ENCODE data around the gene PCDHA9.
"Not testable (repeated sequence)": the region's sequence is repeated elsewhere in the genome, so short reads cannot be mapped to it uniquely, and the experiment has no call there.

PCDHA9 gene

GRCh38 chr5:140806834-140807775 lies 41.1 kb upstream of the PCDHA9 start, which contains the start of gene PCDHA4:
PCDHA4 (plus strand) TSS chr5:140807068.
- peak; percentile 31 for DNase-seq (ENCODE audit: low read depth)
- no peak within 1 kb of the TSS for H3K4me3 ChIP-seq (ENCODE audit: low read depth, low read length)
- no peak for TF ChIP-seq POLR2A (IDR thresholded peaks at IDR 0.05; ENCODE audit: extremely low read depth, insufficient read length)
- TF ChIP-seq CTCF (IDR thresholded peaks at IDR 0.05; ENCODE audit: low read depth, low read length): peak; percentile 49

GRCh38 chr5:140808241-140808888 lies 39.8 kb upstream of the PCDHA9 start:
- H3K4me3 ChIP-seq (ENCODE audit: low read depth, low read length); DNase-seq (ENCODE audit: low read depth): not testable (repeated sequence)

DNA sequence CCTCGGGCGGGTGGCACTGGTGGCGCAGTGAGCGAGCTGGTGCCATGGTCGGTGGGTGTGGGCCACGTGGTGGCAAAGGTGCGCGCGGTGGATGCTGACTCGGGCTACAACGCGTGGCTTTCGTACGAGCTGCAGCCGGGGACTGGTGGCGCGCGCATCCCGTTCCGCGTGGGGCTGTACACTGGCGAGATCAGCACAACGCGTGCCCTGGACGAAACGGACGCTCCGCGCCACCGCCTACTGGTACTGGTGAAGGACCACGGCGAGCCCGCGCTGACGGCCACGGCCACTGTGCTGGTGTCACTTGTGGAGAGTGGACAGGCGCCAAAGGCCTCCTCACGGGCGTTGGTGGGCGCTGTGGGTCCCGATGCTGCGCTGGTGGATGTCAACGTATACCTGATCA lies 39.3 kb upstream of the PCDHA9 start:
- DNase-seq (ENCODE audit: low read depth): no peak
- H3K4me3 ChIP-seq (ENCODE audit: low read depth, low read length): no peak overlapping the region
- TF ChIP-seq CTCF (IDR thresholded peaks at IDR 0.05; ENCODE audit: low read depth, low read length) (no peak), POLR2A (IDR thresholded peaks at IDR 0.05; ENCODE audit: extremely low read depth, insufficient read length) (no peak), MYC (IDR thresholded peaks at IDR 0.05; ENCODE audit: low read depth, low read length) (no peak)
- TF ChIP-seq, protein P1, sequence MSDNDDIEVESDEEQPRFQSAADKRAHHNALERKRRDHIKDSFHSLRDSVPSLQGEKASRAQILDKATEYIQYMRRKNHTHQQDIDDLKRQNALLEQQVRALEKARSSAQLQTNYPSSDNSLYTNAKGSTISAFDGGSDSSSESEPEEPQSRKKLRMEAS (IDR thresholded peaks at IDR 0.05; ENCODE audit: low read depth, low read length): no peak

DNA sequence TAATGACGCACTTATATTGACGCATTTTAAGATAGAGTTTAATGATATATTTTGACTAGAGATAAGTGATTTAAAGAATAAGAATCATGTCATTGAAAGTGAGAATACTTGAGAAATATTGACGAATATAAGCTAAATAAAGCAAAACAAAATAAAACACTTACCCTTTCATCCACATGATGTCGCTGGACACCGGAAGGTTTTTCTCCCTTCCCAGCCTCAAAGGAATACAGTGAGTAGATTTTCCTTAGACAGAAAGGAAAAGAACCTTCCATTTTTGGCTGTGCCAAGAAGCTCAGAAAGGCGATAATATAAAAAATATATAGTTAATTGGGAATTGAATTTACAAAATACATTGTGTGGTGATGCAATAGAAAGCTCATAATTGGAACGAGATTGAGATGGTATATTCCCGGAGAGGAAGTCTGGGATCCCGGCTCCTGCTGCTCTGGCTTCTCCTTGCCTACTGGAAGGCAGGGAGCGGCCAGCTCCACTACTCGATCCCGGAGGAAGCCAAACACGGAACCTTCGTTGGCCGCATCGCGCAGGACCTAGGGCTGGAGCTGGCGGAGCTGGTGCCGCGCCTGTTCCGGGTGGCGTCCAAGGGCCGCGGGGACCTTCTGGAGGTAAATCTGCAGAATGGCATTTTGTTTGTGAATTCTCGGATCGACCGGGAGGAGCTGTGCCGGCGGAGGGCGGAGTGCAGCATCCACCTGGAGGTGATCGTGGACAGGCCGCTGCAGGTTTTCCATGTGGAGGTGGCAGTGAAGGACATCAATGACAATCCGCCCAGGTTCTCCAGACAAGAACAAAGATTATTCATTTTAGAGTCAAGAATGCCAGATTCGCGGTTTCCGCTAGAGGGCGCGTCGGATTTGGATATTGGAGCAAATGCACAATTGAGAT lies 26.6 kb upstream of the PCDHA9 start, which contains the start of gene PCDHA5:
TSS of gene PCDHA5 (plus strand) at position 239 of the 906 bp plus-strand sequence.
- TF ChIP-seq CTCF (IDR thresholded peaks at IDR 0.05; ENCODE audit: low read depth, low read length) (peak; percentile 23), MYC (IDR thresholded peaks at IDR 0.05; ENCODE audit: low read depth, low read length) (no peak)
- DNase-seq (ENCODE audit: low read depth): peak; percentile 28
- no peak within 1 kb of the TSS for H3K4me3 ChIP-seq (ENCODE audit: low read depth, low read length)

DNA sequence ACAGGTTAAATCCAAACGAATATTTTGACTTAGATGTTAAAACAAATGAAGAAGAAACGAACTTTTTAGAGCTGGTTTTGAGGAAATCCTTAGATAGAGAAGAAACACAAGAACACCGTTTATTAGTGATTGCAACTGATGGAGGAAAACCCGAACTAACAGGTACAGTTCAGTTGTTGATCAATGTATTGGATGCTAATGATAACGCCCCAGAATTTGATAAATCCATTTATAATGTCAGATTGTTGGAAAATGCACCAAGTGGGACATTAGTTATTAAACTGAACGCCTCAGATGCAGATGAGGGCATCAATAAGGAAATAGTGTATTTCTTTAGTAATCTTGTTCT lies 25.9 kb upstream of the PCDHA9 start:
- TF ChIP-seq MYC (IDR thresholded peaks at IDR 0.05; ENCODE audit: low read depth, low read length): no peak
- TF ChIP-seq, protein P1 (IDR thresholded peaks at IDR 0.05; ENCODE audit: low read depth, low read length): no peak
- TF ChIP-seq CTCF (IDR thresholded peaks at IDR 0.05; ENCODE audit: low read depth, low read length): no peak
- no peak for TF ChIP-seq POLR2A (IDR thresholded peaks at IDR 0.05; ENCODE audit: extremely low read depth, insufficient read length)
- no peak overlapping the region for H3K4me3 ChIP-seq (ENCODE audit: low read depth, low read length)
- no peak for DNase-seq (ENCODE audit: low read depth)

DNA sequence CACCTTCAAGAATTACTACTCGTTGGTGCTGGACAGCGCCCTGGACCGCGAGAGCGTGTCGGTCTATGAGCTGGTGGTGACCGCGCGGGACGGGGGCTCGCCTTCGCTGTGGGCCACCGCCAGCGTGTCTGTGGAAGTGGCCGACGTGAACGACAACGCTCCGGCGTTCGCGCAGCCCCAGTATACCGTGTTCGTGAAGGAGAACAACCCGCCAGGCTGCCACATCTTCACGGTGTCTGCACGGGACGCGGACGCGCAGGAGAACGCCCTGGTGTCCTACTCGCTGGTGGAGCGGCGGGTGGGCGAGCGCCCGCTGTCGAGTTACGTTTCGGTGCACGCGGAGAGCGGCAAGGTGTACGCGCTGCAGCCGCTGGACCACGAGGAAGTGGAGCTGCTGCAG lies 25.2 kb upstream of the PCDHA9 start:
- not testable (repeated sequence) for H3K4me3 ChIP-seq (ENCODE audit: low read depth, low read length); DNase-seq (ENCODE audit: low read depth)

Data from NB4 (cell line).